Peyer's patch (tissue), 4 donors: ENCODE results near the gene NOL9.

Source experiments
- POLR2A ChIP-seq, 2 donors: fragments of 450-650 bp; IDR thresholded peaks; one replicate each; pipeline ENCODE4 v1.5.1; 2017; ENCODE audit warnings: antibody characterized with exemption in 2 of 2, mild to moderate bottlenecking in 2 of 2, moderate library complexity in 2 of 2
- TF ChIP-seq, protein P1 (sequence below), 6 experiments: fragments of 450-650 bp in 4 of 6; fragments of 200-600 bp in 2 of 6; sonication (generic) in 1 of 6; IDR thresholded peaks; one replicate each; pipeline ENCODE4 v1.5.1; 2017 to 2019; ENCODE audit warnings: antibody characterized with exemption in 6 of 6, mild to moderate bottlenecking in 3 of 6, moderate library complexity in 1 of 6

- TF ChIP-seq, protein P1, sequence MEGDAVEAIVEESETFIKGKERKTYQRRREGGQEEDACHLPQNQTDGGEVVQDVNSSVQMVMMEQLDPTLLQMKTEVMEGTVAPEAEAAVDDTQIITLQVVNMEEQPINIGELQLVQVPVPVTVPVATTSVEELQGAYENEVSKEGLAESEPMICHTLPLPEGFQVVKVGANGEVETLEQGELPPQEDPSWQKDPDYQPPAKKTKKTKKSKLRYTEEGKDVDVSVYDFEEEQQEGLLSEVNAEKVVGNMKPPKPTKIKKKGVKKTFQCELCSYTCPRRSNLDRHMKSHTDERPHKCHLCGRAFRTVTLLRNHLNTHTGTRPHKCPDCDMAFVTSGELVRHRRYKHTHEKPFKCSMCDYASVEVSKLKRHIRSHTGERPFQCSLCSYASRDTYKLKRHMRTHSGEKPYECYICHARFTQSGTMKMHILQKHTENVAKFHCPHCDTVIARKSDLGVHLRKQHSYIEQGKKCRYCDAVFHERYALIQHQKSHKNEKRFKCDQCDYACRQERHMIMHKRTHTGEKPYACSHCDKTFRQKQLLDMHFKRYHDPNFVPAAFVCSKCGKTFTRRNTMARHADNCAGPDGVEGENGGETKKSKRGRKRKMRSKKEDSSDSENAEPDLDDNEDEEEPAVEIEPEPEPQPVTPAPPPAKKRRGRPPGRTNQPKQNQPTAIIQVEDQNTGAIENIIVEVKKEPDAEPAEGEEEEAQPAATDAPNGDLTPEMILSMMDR (IDR thresholded peaks at IDR 0.05) = no peak
- TF ChIP-seq POLR2A (IDR thresholded peaks at IDR 0.05) = no peak
Measured at GRCh38 chr1:6519935-6520671, 34.2 kb downstream of the NOL9 start.
